Measurements from ENCODE around the gene HES4. TPM values are rescaled to one million over a fixed set of nuclear protein-coding genes. Genes with fewer than 3 reads are reported as not detected.

HES4 gene
- total RNA-seq, 1 donor from 2014 or later, result 218 TPM

DNA sequence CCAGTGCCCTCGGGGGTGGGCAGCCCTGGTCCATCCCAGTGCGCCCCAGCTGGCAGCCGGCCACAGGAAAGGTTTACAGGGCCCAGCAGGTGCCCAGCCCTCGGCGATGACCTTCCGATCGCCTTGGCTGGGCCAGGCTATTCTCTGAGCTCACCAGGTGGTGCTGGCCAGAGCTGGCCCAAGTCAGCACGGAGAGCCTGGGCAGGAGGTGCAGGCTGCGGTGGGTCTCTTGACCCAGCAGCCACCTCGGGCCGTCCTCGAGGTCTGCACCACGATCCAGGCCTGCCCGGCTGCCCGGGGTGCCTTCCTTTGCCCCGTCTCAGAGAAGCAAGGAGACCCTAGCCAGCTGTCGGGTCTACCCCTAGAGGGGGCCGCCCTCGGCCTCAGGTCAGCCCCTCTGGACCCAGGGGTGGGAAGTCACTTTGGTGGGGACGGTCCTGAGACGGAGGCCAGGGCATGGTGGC is 18.4 kb downstream of the HES4 start:
- TF ChIP-seq, protein P1, sequence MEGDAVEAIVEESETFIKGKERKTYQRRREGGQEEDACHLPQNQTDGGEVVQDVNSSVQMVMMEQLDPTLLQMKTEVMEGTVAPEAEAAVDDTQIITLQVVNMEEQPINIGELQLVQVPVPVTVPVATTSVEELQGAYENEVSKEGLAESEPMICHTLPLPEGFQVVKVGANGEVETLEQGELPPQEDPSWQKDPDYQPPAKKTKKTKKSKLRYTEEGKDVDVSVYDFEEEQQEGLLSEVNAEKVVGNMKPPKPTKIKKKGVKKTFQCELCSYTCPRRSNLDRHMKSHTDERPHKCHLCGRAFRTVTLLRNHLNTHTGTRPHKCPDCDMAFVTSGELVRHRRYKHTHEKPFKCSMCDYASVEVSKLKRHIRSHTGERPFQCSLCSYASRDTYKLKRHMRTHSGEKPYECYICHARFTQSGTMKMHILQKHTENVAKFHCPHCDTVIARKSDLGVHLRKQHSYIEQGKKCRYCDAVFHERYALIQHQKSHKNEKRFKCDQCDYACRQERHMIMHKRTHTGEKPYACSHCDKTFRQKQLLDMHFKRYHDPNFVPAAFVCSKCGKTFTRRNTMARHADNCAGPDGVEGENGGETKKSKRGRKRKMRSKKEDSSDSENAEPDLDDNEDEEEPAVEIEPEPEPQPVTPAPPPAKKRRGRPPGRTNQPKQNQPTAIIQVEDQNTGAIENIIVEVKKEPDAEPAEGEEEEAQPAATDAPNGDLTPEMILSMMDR (IDR thresholded peaks at IDR 0.05; ENCODE audit: partially characterized antibody, unreplicated experiment), result no peak
- peaks cover 3% of the 10 kb centered on the region for H3K9me3 Mint-ChIP-seq (ENCODE audit: unreplicated experiment)
- H3K27ac Mint-ChIP-seq (ENCODE audit: unreplicated experiment), result no peak overlapping the region
- no peak for DNase-seq
- H3K27me3 Mint-ChIP-seq (ENCODE audit: unreplicated experiment), result peaks cover 5% of the 10 kb centered on the region
- H3K4me1 Mint-ChIP-seq (ENCODE audit: low read depth, unreplicated experiment), result peaks cover 3% of the 10 kb centered on the region
- H3K36me3 Mint-ChIP-seq (ENCODE audit: unreplicated experiment), result no peaks in the 10 kb centered on the region
- H3K4me3 Mint-ChIP-seq (ENCODE audit: unreplicated experiment), result no peak overlapping the region

DNA sequence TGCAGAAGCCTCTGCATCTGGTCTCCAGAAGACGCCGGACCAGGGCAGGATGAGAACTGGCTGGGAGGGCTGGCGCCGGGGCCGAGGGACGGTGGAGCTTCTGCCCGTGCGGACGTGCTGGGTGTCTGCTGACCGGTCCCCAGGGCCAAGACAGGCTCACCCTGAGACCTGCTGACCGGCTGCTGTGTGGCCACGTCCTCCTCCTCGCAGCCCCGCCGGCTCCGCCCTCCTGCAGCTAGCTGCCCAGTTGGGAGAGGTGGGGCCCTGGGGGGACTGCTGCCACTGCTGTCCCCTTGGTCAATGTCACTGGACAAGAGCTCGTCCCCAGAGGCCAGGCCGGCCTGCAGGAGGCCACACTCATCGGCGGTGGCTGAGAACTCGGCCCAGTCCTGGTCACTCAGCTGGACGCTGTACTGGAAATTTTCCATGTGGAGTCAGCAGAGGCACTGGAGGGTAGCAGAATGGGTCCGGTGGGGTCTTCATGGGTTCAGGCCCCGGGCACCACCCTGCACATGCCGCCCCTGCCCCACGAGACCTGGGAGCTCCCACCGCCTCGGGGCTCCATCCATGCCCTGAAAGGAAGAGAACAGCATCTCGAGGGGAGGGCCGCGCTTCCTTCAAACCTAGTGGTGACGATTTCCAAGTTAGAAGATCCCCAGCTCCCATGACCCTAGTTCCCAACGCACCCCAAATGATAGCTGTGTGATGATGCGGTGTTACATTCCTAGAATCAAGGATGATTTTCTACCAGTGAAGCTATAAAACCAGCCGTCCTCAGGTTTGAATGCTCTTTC is 19.1 kb downstream of the HES4 start:
- no peak overlapping the region for H3K27ac Mint-ChIP-seq (ENCODE audit: unreplicated experiment)
- H3K4me1 Mint-ChIP-seq (ENCODE audit: low read depth, unreplicated experiment), result peaks cover 3% of the 10 kb centered on the region
- H3K9me3 Mint-ChIP-seq (ENCODE audit: unreplicated experiment), result peaks cover 3% of the 10 kb centered on the region
- no peaks in the 10 kb centered on the region for H3K36me3 Mint-ChIP-seq (ENCODE audit: unreplicated experiment)
- H3K4me3 Mint-ChIP-seq (ENCODE audit: unreplicated experiment), result no peak overlapping the region
- H3K27me3 Mint-ChIP-seq (ENCODE audit: unreplicated experiment), result peaks cover 5% of the 10 kb centered on the region
- DNase-seq, result no peak
- TF ChIP-seq, protein P1 (IDR thresholded peaks at IDR 0.05; ENCODE audit: partially characterized antibody, unreplicated experiment), result no peak

DNA sequence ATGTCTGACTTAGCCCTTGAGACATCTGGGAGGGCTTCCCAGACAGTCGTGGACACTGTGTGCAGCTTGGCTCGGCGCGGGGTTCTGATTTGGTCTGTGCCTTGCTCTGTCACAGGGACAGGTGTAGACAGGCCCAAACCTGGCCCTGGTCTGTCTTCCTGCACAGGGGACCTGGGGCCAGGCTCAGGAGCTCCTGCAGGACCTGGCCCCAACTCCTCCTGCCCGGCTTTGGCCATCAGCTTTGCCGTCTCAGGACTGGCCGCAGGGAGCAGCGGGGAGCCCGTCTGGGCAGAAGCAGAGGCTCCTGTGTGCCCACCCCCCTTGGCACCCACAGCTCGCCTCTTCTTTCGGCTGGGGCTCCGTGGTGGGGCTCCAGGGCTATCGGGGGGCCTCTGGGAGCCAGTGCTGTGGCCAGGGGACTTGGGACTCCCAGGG is 19.7 kb downstream of the HES4 start:
- H3K36me3 Mint-ChIP-seq (ENCODE audit: unreplicated experiment), result no peaks in the 10 kb centered on the region
- H3K4me3 Mint-ChIP-seq (ENCODE audit: unreplicated experiment), result no peak overlapping the region
- peaks cover 7% of the 10 kb centered on the region for H3K27me3 Mint-ChIP-seq (ENCODE audit: unreplicated experiment)
- H3K4me1 Mint-ChIP-seq (ENCODE audit: low read depth, unreplicated experiment), result no peaks in the 10 kb centered on the region
- peaks cover 3% of the 10 kb centered on the region for H3K9me3 Mint-ChIP-seq (ENCODE audit: unreplicated experiment)
- no peak for DNase-seq
- H3K27ac Mint-ChIP-seq (ENCODE audit: unreplicated experiment), result no peak overlapping the region
- TF ChIP-seq, protein P1 (IDR thresholded peaks at IDR 0.05; ENCODE audit: partially characterized antibody, unreplicated experiment), result no peak

DNA sequence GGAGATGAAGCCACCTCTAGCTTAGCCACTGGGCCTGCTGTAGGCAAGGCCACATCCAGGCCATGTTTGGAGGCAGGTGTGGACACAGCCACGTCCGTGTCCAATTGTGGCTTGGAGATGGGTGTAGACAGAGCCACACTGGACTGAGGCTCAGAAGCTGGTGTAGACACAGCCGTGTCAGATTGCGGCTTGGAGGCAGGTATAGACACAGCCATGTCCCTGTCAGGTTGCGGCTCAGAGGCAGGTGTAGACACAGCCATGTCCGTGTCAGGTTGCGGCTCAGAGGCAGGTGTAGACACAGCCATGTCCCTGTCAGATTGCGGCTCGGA is 20.2 kb downstream of the HES4 start:
- Mint-ChIP-seq H3K4me1 (ENCODE audit: low read depth, unreplicated experiment) (no peaks in the 10 kb centered on the region), H3K36me3 (ENCODE audit: unreplicated experiment) (no peaks in the 10 kb centered on the region), H3K4me3 (ENCODE audit: unreplicated experiment) (no peak overlapping the region), H3K27ac (ENCODE audit: unreplicated experiment) (no peak overlapping the region), H3K27me3 (ENCODE audit: unreplicated experiment) (peaks cover 10% of the 10 kb centered on the region), H3K9me3 (ENCODE audit: unreplicated experiment) (peaks cover 3% of the 10 kb centered on the region)
- TF ChIP-seq, protein P1 (IDR thresholded peaks at IDR 0.05; ENCODE audit: partially characterized antibody, unreplicated experiment), result no peak
- DNase-seq, result no peak

Data from glutamatergic neuron (in vitro differentiated cells).